GM21381 (cell line): Measurements from ENCODE around the gene LHX4.

Experiments used
- ATAC-seq: cut with Tn5 transposase; IDR thresholded peaks from one replicate; pipeline ENCODE4 v1.9.1; 2021; ENCODE audit warnings: mild to moderate bottlenecking, moderate library complexity; ENCODE audit not compliant: unreplicated experiment

The LHX4 gene

DNA sequence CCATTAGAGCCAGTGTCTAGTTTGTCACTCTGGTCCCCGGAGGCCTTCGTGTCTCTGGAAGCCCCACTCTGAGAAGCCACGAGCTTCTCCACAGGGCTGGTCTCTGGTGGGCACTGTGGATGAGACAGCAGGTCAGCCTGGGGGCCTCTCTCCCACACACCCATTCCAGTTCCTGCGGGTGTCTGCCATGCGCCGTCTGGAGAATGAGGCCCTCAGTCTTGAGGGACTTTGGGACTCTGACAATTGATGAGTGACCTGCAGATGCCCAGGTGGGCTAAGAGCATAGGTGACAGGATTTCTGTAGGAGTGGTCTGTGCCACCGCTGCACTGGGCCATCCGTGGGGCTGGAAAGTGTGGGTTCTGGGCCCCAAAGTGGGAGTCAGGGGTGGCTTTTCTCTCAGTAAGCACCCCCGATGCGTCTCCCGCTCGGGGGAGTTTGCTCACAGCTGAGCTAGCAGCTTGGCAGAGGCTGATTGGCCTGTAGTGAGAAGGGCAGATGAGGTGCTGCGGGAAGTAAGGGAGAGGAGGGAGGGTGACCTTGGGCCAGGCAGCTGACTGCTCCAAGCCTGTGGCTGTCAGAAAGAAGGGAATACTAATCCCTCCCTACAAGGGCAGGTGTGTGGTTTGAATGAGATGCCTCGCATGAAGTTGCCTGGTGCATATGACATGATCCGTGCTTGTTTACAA lies 26.4 kb downstream of the LHX4 start:
- no peak for ATAC-seq

DNA sequence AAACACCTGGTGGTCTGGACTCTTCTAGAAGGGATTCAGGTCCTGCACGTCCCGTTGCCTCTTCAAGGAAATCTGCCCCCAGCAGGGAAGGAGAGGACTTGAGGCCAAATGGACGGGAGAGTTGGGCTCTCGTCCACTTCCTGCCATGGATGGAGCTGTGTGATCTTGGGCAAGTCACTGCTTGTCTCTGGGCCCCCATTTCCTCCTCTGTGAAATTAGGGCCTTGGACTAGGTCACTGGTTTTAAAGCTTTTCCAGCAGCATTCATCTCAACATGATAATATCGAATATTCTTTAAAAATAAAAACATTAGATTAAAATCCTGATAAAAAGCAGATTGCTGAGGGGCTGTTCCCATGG lies 26.9 kb downstream of the LHX4 start:
- no peak for ATAC-seq

DNA sequence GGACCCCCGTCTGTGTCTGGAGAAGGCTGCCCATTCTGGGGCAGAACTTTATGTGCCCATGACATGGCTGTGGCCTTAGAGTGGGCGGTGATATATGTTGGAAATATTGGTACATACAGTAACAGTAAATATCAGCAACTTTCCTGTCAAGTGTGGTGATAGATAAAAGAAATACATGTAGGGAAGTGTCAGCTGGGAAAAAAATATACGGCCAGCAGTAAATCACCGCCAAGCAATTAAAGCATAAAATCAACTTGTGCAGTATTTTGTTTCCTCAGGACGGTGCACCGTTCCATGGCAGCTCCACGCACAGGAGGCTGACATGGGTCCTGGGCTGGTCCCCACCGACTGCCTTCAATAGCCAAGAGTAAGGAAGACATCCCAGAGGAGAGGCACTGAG lies 27.4 kb downstream of the LHX4 start:
- no peak for ATAC-seq

DNA sequence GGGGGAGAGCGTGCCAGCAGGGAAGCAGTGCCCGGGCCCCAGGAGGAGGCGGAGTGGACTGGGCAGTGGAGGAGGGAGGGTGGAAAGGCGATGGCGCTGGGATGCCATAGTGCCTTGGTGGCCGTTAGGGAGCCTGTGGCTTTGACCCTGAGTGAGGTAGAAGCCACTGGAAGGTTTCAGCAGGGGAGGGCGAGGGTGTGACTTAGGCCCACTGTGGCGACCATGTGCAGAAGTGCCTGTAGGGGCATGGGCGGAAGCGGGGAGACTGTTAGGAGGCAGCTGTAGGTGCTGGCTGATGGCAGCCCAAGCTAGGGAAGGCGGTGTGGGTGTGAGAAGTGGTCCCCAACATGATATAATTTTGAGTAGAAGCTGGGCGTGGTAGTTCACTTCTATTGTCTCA lies 28.2 kb downstream of the LHX4 start:
- no peak for ATAC-seq

DNA sequence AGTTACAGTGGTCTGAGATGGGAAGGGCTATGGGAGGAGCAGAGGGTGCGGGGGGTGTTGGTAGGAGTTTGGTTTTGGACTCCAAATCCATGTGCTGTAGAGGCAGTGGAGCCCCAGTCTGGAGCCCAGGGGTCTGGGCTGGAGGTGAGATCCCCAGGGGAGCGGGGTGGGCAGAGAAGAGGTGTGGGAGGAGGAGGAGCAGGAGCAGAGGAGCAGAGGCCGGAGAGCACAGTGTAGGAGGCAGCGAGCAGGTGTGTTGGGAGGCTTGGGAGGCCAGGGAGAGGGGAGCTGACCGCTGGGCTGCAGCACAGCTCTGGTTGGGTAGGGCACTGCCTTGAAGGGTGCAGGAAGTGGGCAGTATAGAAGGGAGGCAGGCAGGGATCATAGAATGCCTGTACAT lies 28.9 kb downstream of the LHX4 start:
- no peak for ATAC-seq

DNA sequence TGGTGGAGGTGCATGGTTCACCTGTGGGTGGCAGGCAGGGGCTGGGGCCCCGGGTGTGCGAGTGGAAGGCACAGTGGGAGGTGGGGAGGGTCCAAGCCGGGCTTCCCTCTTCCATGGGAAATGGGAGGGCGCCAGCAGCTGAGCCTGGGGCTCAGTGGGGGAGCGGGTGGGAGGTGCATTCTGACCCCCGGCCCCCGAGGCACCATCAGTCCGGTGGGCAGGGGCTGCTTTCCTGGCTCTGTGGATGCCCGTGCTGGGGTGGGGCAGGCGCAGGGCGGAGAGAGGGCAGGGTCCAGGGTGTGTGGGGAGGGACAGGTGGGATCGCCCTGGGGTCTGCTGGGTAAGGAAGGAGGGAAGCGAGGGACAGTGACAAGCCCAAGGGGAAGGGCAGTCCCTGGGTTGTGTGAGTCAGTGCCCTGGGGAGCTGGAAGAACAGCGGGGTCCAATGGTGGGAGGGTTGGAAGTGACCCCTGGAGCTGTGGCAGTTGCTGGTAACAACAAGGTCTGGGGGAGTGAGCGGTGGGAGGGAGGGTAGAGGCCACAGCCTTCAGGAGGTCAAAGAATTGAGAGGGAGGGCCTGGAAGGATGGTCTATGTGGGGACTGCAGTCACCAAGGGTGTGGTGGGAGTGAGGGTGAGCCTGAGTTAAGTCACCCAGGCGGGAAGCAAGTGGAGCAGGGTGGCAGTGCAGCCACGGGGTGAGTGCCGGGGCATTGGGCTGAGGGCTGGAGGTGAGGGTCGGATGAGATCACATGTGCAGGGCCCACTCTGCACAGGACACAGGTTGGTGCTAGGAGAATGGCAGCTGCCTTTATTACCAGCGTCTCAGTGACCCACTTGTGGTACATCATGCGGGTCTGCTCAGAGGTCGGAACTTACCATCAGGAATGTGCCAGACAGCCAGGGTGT lies 29.6 kb downstream of the LHX4 start:
- no peak for ATAC-seq

DNA sequence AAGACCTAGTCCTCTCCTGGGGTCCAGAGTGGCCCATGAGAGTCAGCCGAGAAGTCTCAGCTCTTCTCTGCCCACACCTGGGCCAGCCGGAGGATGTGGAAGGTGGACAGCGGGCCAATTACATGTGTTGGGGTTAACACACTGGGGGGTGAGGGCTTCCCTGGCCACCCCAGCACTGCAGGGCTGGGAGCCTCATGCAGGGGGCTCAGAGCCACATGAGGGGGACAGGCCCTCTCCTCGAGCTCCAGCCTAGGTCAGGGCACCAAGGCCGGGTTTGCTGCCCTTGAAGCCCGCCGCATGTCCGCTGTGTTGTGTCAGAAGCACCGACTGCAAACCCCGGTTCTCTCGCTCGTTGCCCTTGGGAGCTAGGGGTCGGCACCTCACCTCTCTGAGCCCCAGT lies 30.5 kb downstream of the LHX4 start:
- ATAC-seq: no peak

DNA sequence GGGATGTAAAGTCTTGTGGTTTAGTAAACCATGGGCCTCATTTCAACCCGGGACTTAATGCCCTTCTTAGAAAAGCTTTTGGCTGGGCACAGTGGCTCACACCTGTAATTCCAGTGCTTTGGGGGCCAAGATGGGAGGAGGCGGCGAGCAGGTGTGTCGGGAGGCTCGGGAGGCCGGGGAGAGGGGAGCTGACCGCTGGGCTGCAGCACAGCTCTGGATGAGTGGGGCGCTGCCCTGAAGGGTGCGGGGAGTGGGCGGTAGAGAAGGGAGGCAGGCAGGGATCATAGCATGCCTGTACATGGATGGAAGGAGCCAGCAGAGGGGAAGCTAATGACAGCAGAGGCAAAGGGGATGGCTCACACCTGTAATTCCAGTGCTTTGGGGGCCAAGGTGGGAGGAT lies 31.0 kb downstream of the LHX4 start:
- ATAC-seq: no peak

DNA sequence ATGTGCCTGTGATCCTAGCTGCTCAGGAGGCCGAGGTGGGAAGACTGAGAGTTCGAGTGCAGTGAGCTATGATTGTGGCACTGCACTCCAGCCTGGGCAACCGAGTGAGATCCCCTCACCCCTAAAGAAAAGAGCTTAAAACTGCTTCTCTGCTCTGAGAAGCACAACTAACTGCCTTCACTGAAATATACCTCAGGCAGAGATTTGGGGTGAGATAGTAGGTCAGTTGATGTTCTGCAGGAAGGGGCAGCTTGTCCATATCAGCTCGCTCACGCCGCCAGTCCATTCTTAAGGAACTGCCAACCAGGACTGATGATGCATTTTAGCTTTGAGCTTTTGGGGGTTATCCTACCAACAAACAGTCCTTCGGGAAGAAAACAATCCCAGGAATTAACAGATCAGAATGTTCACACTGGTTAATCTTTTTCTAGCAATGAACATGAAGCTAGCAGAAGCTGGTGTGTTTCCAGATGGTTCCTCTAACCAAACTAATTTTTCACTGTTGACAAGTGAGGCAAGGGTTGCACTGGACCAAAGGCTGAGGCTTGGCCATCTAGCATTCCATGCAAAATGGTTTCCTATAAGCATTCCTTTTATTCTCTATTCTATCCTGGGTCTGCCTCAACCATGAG lies 31.6 kb downstream of the LHX4 start:
- no peak for ATAC-seq

DNA sequence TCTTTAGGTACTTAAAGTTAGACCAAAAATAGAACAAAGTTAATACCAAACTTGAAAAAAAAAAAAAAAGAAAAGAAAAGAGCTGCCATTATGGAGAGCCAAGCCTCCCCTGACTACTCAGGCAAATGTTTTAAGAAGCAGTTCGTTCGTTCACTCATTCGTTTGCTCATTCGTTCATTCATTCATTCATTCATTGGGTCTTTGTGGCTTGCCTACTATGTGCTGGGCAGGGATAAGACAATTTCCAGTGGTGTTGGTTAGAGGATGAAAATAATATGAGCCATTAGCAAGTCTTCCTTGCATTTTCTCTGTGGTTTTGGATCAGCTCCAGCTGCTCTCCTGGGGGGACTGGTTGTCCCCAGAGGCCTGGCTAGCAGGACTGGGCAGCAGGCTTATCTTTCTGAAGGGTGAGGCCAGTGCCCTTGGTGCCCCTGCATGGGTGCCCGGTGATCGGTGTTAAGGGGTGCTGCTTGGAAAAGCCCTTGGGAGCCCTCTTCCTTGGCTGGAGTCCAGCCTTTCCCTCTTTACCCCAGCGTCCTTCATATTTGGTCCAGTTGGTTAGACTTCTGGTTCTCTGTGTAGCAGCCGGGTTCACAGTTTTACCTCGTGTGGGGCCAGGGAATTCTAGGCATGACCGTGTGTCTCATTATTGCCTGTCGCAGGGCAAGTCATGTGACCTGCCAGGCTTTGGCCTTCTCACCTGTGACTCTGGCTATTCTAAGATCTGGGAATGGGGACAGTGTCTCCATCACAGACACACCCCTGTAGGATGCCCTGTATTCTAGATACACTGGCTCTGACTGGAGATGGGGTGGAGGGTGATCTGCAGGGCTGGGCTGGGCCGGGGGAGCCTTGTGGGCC lies 32.8 kb downstream of the LHX4 start:
- no peak for ATAC-seq

DNA sequence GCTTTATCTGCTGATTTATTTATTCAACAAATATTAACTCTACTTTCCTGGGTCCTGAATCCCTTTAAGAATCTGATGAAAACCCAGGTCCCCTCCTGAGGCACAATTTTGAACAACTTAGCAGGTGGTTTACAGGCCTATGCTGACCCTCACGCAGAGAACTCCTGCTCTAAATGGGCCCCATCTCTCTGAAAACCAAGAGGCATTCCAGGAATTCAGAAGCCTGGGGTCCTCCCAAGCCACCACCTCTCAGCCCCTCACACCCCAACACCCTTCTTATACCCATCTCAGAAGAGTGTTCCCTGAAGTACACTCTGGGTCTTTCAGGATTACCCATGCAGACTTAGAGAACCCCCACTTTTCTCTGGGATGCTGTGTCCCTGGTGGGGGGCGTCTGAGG lies 34.5 kb downstream of the LHX4 start:
- no peak for ATAC-seq

DNA sequence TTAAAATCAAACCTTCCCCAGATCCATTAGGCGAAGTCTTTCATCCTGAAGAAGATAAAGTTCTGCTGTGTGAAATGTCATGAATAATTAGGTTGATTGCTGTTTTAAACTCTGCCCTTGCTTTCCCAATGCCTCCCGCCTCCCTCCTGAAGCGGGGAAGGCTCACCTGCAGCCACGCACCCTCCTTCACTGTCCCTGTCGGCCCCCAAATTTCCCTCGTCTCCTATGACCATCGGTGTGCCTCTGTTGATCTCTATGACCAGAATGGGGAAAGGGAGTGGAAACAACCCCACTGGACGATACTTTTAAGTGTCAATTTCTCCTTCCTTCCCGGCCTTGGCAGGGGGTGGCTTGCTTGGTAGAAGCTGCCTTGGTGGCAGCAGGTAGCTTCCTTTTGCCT lies 35.1 kb downstream of the LHX4 start:
- no peak for ATAC-seq

DNA sequence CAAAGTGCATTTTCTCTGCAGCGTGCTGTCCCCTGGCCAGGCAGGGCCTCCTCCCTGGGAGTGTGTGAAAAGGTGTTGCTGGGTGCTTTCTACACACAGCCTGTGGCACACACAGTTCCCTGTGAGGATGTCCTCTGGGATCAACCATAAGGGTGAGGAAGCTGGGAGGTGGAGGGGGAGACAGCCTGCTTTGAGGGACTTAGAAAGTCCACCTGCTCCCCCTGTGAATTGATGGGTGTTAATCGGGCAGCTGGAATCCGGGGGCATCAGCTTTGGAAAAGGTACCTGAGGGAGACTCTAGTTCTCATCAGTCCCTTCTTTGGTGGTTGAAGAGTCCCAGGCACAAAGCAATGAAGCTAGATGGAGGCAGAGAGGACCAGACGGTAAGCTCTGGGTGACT lies 35.8 kb downstream of the LHX4 start:
- ATAC-seq: no peak

DNA sequence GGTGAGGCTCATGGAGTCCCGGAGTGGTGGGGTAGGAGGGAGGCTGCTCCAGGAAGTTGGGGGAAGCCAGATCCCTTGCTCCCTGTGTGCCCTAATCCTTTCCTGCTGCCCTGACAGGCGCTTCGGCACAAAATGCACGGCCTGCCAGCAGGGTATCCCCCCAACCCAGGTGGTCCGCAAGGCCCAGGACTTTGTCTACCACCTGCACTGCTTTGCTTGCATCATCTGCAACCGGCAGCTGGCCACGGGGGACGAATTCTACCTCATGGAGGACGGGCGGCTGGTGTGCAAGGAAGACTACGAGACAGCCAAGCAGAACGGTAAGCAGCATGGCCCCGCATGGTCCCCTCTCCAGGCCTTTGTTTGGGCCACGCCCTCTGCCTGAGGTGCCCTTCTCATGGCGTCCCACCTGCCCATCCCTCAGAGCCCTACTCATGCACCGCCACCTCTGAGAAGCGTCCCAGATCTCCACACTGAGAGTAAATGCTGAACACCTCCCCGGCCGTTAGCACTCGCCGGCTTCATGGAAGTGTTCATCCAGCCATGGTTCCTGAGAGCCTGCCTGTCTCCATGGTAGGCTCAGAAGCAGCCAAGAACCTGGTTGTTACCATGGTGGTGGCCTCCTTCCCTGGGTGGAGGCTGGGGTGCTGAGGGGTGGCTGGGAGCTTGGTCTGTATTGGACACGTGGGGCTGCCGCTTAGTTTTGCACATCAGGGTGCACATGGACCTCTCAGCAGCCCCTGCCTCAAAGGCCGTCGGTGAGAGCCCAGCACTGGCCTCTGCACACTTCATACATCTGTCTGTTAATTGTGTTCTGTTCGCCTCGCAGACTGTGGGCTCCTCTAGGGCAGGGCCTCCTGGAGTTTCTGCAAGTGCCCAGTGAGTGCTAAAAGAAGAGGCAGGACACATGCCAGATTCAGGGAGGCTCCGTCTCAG lies 36.5 kb downstream of the LHX4 start:
- no peak for ATAC-seq

DNA sequence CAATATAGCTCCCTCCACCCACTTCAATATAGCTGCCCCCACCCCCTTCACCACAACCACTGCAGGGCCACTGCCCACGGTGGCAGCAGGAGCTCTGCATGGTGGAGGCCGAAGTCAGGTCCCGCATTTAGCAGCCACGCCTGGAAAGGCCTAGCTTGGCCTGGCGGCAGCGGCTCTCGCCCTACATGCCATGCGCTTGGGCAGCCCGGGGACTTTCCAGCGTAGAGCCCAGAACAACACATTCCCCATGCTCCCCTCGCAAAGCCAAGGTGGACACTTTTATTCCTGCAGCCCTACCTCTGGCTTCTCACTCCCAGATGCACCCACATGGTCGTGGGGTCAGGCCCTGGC lies 37.1 kb downstream of the LHX4 start:
- no peak for ATAC-seq

DNA sequence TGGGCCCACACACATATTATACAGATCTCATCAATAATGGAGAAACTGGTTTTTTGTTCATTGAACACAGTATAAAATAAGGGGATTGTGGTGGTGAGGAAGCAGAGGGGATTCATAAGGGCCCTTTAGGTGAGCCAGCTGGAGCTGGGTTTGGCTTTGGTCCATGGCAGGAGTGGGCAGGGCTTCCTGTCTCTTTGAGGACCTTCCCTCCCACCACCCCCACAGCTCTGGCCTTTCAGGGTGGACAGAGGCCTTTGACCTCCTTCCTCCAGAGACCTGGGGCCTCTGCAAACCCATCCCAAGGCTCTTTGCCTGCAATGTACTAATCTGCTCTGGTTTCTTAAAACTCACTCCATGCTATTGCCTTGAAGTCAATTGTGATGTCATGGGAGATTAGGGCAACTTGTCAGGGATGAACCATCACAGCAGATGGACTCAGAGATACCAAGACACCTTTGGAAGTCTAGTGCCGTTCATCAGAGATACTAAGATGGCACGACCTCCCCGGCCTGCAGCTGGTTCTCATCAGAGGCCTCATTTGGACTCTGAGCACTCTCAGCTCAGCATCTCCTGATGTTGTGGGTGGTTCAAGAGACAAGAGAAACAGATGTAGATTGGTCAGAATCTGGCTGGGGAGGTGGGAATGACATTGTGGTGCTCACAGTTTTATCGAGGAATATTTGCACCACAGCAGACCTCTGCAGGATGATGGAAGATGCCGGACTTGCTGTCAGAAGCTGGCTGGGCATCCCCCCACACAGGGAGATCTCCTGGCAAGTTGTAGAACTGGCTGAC lies 37.9 kb downstream of the LHX4 start:
- no peak for ATAC-seq

DNA sequence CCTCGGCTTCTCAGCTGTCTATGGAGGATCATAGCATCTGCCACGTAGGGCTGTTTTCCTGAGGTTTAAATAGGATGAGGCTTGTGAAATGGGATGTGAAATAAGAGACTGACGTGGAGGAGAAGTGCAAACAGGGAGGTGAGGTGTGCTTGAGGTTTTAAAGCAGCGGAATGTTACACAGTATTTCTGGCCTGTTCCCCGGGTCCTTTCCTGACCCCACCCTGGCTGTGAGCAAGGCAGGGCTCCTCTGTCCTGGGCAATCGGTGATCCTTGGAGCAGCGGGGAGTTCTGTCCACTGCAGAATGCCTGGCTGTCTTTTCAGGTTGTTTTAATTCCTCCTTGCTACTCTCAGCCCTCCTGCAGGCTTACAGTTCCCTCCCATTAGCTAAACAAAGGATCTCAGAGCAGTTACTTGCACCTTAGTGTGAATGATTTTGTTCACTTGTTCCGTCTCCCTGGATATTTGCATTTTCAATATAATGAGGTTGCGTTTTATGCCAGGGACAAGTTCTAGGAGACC lies 38.6 kb downstream of the LHX4 start:
- ATAC-seq: no peak

DNA sequence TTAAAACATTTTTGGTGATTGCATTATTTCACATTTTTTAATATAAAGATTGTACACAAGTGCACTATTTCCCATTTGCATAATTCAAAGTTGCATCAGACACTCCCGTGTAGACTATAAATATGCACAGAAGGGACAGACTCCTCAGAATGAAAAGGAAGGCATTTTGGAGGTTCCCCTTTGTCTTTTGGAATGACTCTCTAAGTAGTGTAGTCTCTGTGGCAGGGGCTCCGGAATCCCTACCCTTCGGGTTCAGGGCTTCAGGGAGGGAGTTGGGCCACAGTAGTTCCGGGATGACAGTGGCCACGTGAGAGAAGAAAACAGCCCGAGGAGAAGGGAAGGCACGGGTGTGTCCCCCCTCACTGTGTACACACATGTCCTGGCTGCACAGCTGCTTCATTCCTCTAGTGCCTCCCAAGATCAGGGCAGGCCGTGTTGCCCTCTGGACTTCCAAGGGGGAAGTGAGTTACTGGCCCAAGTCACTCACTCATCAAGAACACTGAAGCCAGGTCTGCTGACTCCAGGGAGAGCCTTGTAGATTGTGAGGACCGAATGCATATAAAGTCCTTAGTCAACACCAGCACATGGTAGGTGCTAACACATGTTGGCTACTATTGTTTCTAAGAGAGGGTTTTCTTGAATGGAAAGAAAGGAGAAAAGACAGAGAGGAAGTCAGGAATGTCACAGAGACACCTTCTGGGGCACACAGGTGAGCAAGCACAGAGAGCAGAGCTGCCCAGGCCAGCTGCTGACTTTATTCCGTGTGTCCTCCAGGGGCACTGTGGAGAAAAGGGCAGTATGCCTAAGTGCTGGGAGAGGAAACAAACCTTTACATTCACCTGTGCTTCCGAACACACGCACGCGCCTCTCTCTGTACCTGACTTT lies 39.8 kb downstream of the LHX4 start:
- ATAC-seq: no peak
